K562 (cell line): ENCODE results near the gene ROBO2. TPM values are rescaled to one million over a fixed set of nuclear protein-coding genes. Genes with fewer than 3 reads are reported as not detected.

Experiments used
- ATAC-seq: fragments of 200-7000 bp; cut with Tn5 transposase; 3 replicates; pipeline ENCODE4 v1.9.1; 2020; ENCODE audit warnings: moderate library complexity
- BruUV-seq: library from RNA; stranded (reverse); fragments of 400-500 nt; replicated peaks from 2 replicates; lab custom pipeline; 2021; lab: Mats Ljungman, UMichigan
- CTCF ChIA-PET: fragments of 300-600 bp; formaldehyde crosslinking; extraction: SDS; loops from one replicate; lab custom pipeline; 2021; ENCODE audit warnings: low intra/inter-chr PET ratio; lab: Yijun Ruan, JAX
- POLR2A ChIA-PET: fragments of 300-600, 350-650 bp; sonication (Branson Sonifier 250); formaldehyde crosslinking; extraction: SDS; loops from one replicate; lab custom pipeline; 2021; ENCODE audit warnings: antibody characterized with exemption, inconsistent platforms; lab: Yijun Ruan, JAX
- DNase-seq, 4 experiments: peaks; one replicate each; pipeline versions ENCODE4 v3.0.0 to v3.0.0-alpha.2; 2011 to 2018; ENCODE audit warnings: low spot score in 3 of 4, mixed read lengths in 3 of 4; ENCODE audit errors: extremely low read depth in 1 of 4
- FAIRE-seq: peaks from 2 replicates; lab custom pipeline; 2011; peaks lifted over from hg19 to GRCh38; lab: Jason Lieb, UNC
- H2AFZ ChIP-seq: 2 replicates; pipeline ENCODE4 v1.6.0; 2011; ENCODE audit warnings: low read depth, low read length, control low read depth, inconsistent platforms
- H3K27ac ChIP-seq: fragments of 200-600 bp; 3 replicates; pipeline ENCODE4 v1.8.0; 2011; ENCODE audit warnings: low read depth, mild to moderate bottlenecking, control low read depth, inconsistent platforms, low read length, moderate library complexity, mixed read lengths; ENCODE audit errors: extremely low read depth
- H3K27me3 ChIP-seq, 2 experiments: fragments of 300-600 bp in 1 of 2; 2 replicates in 1 of 2; 3 replicates in 1 of 2; pipeline versions ENCODE4 v1.6.0 to v1.8.0; 2011; ENCODE audit warnings: inconsistent platforms in 2 of 2, low read length in 2 of 2, mild to moderate bottlenecking in 1 of 2, mixed read lengths in 1 of 2, moderate library complexity in 1 of 2; ENCODE audit not compliant: control insufficient read depth in 2 of 2, insufficient read depth in 2 of 2
- H3K36me3 ChIP-seq: fragments of 300-600 bp; 3 replicates; pipeline ENCODE4 v1.8.0; 2011; ENCODE audit warnings: mild to moderate bottlenecking, low read length, inconsistent platforms; ENCODE audit not compliant: control insufficient read depth, insufficient read depth
- H3K4me1 ChIP-seq, 2 experiments: fragments of 200-600 bp in 1 of 2; replicated peaks in 1 of 2; 2 replicates in 1 of 2; 3 replicates in 1 of 2; pipeline versions ENCODE4 v1.5.1 to v1.8.0; 2011; ENCODE audit warnings: inconsistent platforms in 2 of 2, low read length in 2 of 2, mild to moderate bottlenecking in 1 of 2, mixed read lengths in 1 of 2, moderate library complexity in 1 of 2; ENCODE audit not compliant: control insufficient read depth in 2 of 2, insufficient read depth in 2 of 2
- H3K4me2 ChIP-seq: 2 replicates; pipeline ENCODE4 v1.6.1; 2011; ENCODE audit warnings: low read length, control low read depth, inconsistent platforms, mixed read lengths; ENCODE audit not compliant: insufficient read depth
- H3K4me3 ChIP-seq: fragments of 200-600 bp; sonication (generic), shearing (Covaris generic); 2 replicates; pipeline ENCODE4 v1.5.1; 2016; ENCODE audit warnings: control low read depth, inconsistent platforms
- H3K79me2 ChIP-seq: fragments of 200-600 bp; 3 replicates; pipeline ENCODE4 v1.8.0; 2011; ENCODE audit warnings: low read length, inconsistent platforms; ENCODE audit not compliant: control insufficient read depth, insufficient read depth
- H3K9ac ChIP-seq, 2 experiments: 2 replicates each; pipeline versions ENCODE4 v1.6.0 to v1.6.1; 2011; ENCODE audit warnings: low read depth in 2 of 2, low read length in 2 of 2, control low read depth in 1 of 2, inconsistent platforms in 1 of 2, mild to moderate bottlenecking in 1 of 2, mixed read lengths in 1 of 2; ENCODE audit not compliant: insufficient read depth in 1 of 2
- H3K9me1 ChIP-seq: one replicate; pipeline ENCODE4 v1.6.0; 2011; ENCODE audit warnings: inconsistent platforms, mild to moderate bottlenecking, low read length, moderate library complexity; ENCODE audit not compliant: control insufficient read depth, insufficient read depth
- H3K9me3 ChIP-seq: replicated peaks from 2 replicates; pipeline ENCODE4 v1.5.1; 2011; ENCODE audit warnings: low read depth, low read length, inconsistent platforms; ENCODE audit not compliant: control insufficient read depth, insufficient read depth
- H4K20me1 ChIP-seq: replicated peaks from 2 replicates; pipeline ENCODE4 v1.6.1; 2011; ENCODE audit warnings: low read length, inconsistent platforms, mixed read lengths; ENCODE audit not compliant: control insufficient read depth, insufficient read depth
- ILF3 ChIP-seq: fragments of 450-650 bp; IDR thresholded peaks from 2 replicates; pipeline ENCODE4 v1.6.1; 2018; ENCODE audit warnings: antibody characterized with exemption, mild to moderate bottlenecking, moderate library complexity, borderline replicate concordance
- JUNB ChIP-seq: fragments of 450-650 bp; formaldehyde crosslinking; conservative IDR thresholded peaks from 2 replicates; pipeline ENCODE4 v1.4.0; 2020; ENCODE audit warnings: mild to moderate bottlenecking
- U2AF1 ChIP-seq: fragments of 200-400 bp; formaldehyde crosslinking; optimal IDR thresholded peaks from 2 replicates; pipeline ENCODE3; 2017; ENCODE audit warnings: mild to moderate bottlenecking, low read depth, low read length, moderate library complexity
- ZNF143 ChIP-seq: sonication (generic); formaldehyde crosslinking; IDR thresholded peaks from 2 replicates; pipeline ENCODE4 v1.9.0; 2022; ENCODE audit warnings: mild to moderate bottlenecking, missing genetic modification reagents
- WGBS: fragments of 100-300 bp; shearing (Covaris generic); methylation state at CpG from one replicate; pipeline ENCODE4 v1.1.6; 2016; ENCODE audit warnings: low coverage, mixed read lengths; ENCODE audit not compliant: insufficient coverage; ENCODE audit errors: missing lambda C conversion rate; 5-methylcytosine and 5-hydroxymethylcytosine counted together
- in situ Hi-C: fragments of 300-500 bp; cut with MboI; formaldehyde crosslinking; loops from 4 replicates; pipeline ENCODE4 v1.15.0; 2018; ENCODE audit warnings: inconsistent platforms, mixed read lengths
- intact Hi-C: fragments of 100-400 bp; cut with micrococcal nuclease; formaldehyde crosslinking; loops from 2 replicates; pipeline ENCODE4 v1.14.2; 2022
- polyA plus RNA-seq, 8 experiments: library from polyadenylated mRNA; depleted of rRNA in 4 of 8; stranded (reverse) in 5 of 8; unstranded in 3 of 8; fragments of >200 nt; fragmentation: Nextera tagmentation in 2 of 8; fragmentation: Illumina TruSeq in 1 of 8; extraction: Ambion mirVana in 2 of 8; extraction: Trizol in 1 of 8; gene quantifications; 2 replicates each; pipeline versions ENCODE4 v1.2.1 to v1.2.3, GENCODE V29; 2011 to 2014; ENCODE audit warnings: inconsistent platforms in 1 of 8, missing spikeins in 1 of 8
- total RNA-seq, 7 experiments: library from RNA; depleted of rRNA in 6 of 7; stranded (reverse); fragments of >200 nt in 6 of 7; fragmentation: Illumina TruSeq in 2 of 7; extraction: Trizol in 2 of 7; gene quantifications; 2 replicates each; pipeline versions ENCODE4 v1.2.1 to v1.2.3, GENCODE V29; 2011 to 2021; ENCODE audit warnings: low replicate concordance in 1 of 7
- TF ChIP-seq, protein P1 (sequence below): sonication (generic); formaldehyde crosslinking; IDR thresholded peaks from 2 replicates; pipeline ENCODE4 v1.8.1; 2023; ENCODE audit warnings: mild to moderate bottlenecking, missing genetic modification reagents
- TF ChIP-seq, protein P2 (sequence below): fragments of 450-650 bp; formaldehyde crosslinking; IDR thresholded peaks from 2 replicates; pipeline ENCODE4 v1.4.0; 2022; ENCODE audit warnings: mild to moderate bottlenecking, moderate library complexity

Gene ROBO2
- total and polyA plus RNA-seq, 9 of the 15 experiments (the other 6 are each of a cell fraction or from before 2014, with no cell fraction given): 0.84 to 3.0 (median 1.7) TPM

DNA sequence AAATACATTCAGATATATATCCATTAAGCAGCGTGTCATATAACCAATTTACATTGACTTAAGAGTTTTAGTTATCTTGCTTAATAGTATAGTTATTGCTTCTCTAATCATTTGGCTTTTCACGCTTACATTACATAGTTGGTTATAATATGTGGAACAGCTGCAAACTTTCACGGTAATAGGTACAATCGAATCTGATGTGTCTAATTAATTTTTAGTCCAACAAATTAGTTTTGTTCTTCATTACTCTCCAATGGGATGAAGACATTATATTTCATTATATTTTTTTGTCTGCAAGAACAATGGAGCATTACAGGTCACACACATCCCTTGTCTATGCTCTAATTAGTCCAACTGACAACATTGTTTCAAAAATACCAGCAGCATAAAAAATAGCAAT is 546.3 kb downstream of the ROBO2 start (continued):
- TF ChIP-seq ILF3 (no peak), U2AF1 (no peak)
- TF ChIP-seq, protein P1, sequence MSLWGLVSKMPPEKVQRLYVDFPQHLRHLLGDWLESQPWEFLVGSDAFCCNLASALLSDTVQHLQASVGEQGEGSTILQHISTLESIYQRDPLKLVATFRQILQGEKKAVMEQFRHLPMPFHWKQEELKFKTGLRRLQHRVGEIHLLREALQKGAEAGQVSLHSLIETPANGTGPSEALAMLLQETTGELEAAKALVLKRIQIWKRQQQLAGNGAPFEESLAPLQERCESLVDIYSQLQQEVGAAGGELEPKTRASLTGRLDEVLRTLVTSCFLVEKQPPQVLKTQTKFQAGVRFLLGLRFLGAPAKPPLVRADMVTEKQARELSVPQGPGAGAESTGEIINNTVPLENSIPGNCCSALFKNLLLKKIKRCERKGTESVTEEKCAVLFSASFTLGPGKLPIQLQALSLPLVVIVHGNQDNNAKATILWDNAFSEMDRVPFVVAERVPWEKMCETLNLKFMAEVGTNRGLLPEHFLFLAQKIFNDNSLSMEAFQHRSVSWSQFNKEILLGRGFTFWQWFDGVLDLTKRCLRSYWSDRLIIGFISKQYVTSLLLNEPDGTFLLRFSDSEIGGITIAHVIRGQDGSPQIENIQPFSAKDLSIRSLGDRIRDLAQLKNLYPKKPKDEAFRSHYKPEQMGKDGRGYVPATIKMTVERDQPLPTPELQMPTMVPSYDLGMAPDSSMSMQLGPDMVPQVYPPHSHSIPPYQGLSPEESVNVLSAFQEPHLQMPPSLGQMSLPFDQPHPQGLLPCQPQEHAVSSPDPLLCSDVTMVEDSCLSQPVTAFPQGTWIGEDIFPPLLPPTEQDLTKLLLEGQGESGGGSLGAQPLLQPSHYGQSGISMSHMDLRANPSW (CRISPR knock-in tag): no peak
- TF ChIP-seq, all 486 proteins: peak for 0

DNA sequence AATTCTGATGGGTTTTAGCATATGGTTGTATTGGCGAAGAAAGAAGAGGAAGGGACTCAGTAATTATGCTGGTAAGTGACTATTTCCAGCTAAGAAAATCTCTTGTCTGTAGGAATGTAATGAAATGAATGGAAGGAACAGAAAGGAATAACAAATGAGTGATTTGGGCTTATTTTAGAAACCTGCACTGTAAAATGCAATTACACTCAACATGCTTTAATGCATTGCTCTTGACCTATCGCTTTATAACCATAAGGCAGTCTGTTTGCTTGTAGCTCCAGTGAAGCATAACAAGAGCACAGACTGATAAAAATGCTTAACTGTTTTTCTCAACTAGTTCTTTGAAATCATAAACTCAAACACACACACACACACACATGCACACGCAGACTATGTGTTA is 549.0 kb downstream of the ROBO2 start:
- Histone ChIP-seq H3K9ac (no peak overlapping the region), H2AFZ (no peak overlapping the region), H3K79me2 (no peaks in the 10 kb centered on the region), H3K27me3 (no peaks in the 10 kb centered on the region), H3K9me1 (no peaks in the 10 kb centered on the region), H3K9me3 (no peaks in the 10 kb centered on the region), H3K4me1 (no peaks in the 10 kb centered on the region), H4K20me1 (no peaks in the 10 kb centered on the region), H3K36me3 (no peaks in the 10 kb centered on the region), H3K4me3 (no peak overlapping the region), H3K27ac (no peak overlapping the region), H3K4me2 (no peak overlapping the region)
- WGBS: 17% methylated on average over 3 of the region's 3 CpGs
- no TSS peak for BruUV-seq
- ChIA-PET CTCF (no interaction called here), POLR2A (interaction anchor here (0.6 kb wide), 1 partner anchor 731 kb away, joined by 3 read pairs; no protein-coding TSS in a partner anchor)
- TF ChIP-seq, protein P2, sequence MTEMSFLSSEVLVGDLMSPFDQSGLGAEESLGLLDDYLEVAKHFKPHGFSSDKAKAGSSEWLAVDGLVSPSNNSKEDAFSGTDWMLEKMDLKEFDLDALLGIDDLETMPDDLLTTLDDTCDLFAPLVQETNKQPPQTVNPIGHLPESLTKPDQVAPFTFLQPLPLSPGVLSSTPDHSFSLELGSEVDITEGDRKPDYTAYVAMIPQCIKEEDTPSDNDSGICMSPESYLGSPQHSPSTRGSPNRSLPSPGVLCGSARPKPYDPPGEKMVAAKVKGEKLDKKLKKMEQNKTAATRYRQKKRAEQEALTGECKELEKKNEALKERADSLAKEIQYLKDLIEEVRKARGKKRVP (CRISPR knock-in tag): no peak
- no peak for TF ChIP-seq ZNF143 (CRISPR knock-in tag)
- TF ChIP-seq JUNB (CRISPR knock-in tag): no peak
- in situ Hi-C loops (no loop called here), intact Hi-C loops (no loop called here)
- FAIRE-seq: no peak
- ATAC-seq: no peak
- no peak for DNase-seq
